ENCODE results near the gene RPS18.

- TF ChIP-seq POLR2A (IDR thresholded peaks at IDR 0.05) (no peak), CTCF (IDR thresholded peaks at IDR 0.05) (no peak)
These were observed 51.7 kb downstream of the RPS18 start for GRCh38 chr6:33323623-33323948.
